Epithelial cell of esophagus (primary cell): ENCODE results near the gene CHST8.

Experiments
- DNase-seq: peaks from one replicate; pipeline ENCODE4 v3.0.0; 2010; ENCODE audit warnings: low read depth
- H3K4me3 ChIP-seq: 2 replicates; pipeline ENCODE4 v1.5.1; 2011; ENCODE audit warnings: mild to moderate bottlenecking, low read length, control low read depth
- CTCF ChIP-seq: IDR thresholded peaks from 2 replicates; pipeline ENCODE4 v1.5.1; 2011; ENCODE audit warnings: low read depth, mild to moderate bottlenecking, low read length, control low read depth, inconsistent platforms; ENCODE audit not compliant: insufficient read depth; ENCODE audit errors: missing control alignments

Gene CHST8

GRCh38 chr19:33667881-33668280 is 46.1 kb downstream of the CHST8 start:
- H3K4me3 ChIP-seq = no peak overlapping the region
- no peak for TF ChIP-seq CTCF
- DNase-seq = no peak

GRCh38 chr19:33668968-33669367 is 47.2 kb downstream of the CHST8 start:
- no peak overlapping the region for H3K4me3 ChIP-seq
- DNase-seq = no peak

GRCh38 chr19:33669376-33669775 is 47.6 kb downstream of the CHST8 start:
- TF ChIP-seq CTCF = no peak
- H3K4me3 ChIP-seq = no peak overlapping the region
- no peak for DNase-seq

More at GRCh38 chr19:33668968-33669367, 47.2 kb downstream of the CHST8 start:
- no peak for TF ChIP-seq CTCF

GRCh38 chr19:33670398-33670797 is 48.6 kb downstream of the CHST8 start:
- H3K4me3 ChIP-seq = no peak overlapping the region
- no peak for DNase-seq
- TF ChIP-seq CTCF = no peak

GRCh38 chr19:33671211-33671610 is 49.5 kb downstream of the CHST8 start:
- no peak for DNase-seq
- H3K4me3 ChIP-seq = no peak overlapping the region
- TF ChIP-seq CTCF = no peak

- no peak for DNase-seq
- H3K4me3 ChIP-seq = no peak overlapping the region
- no peak for TF ChIP-seq CTCF
Measured at GRCh38 chr19:33673258-33673875, 51.6 kb downstream of the CHST8 start.

GRCh38 chr19:33673996-33674625 is 52.4 kb downstream of the CHST8 start:
- TF ChIP-seq CTCF = no peak
- H3K4me3 ChIP-seq = no peak overlapping the region
- no peak for DNase-seq
